WTC11 (cell line): ENCODE results near the gene LHPP.

Experiments used
- ELF4 ChIP-seq: sonication (generic); formaldehyde crosslinking; IDR thresholded peaks from 2 replicates; pipeline ENCODE4 v1.8.1; 2022; ENCODE audit warnings: low read depth, mild to moderate bottlenecking, moderate library complexity, missing genetic modification reagents
- SP1 ChIP-seq: sonication (generic); formaldehyde crosslinking; conservative IDR thresholded peaks from 2 replicates; pipeline ENCODE4 v1.8.1; 2022; ENCODE audit warnings: missing genetic modification reagents
- ZNF138 ChIP-seq: sonication (generic); formaldehyde crosslinking; conservative IDR thresholded peaks from 2 replicates; pipeline ENCODE4 v1.8.1; 2022; ENCODE audit warnings: mild to moderate bottlenecking, moderate library complexity, missing genetic modification reagents
- TF ChIP-seq, protein P1 (sequence below): fragments of 200-600 bp; IDR thresholded peaks from 2 replicates; pipeline ENCODE4 v1.8.0; 2022; ENCODE audit warnings: antibody characterized with exemption
- TF ChIP-seq, protein P2 (sequence below): sonication (generic); formaldehyde crosslinking; IDR thresholded peaks from 2 replicates; pipeline ENCODE4 v1.8.1; 2023; ENCODE audit warnings: mild to moderate bottlenecking, missing genetic modification reagents, borderline replicate concordance
- TF ChIP-seq, protein P3 (sequence below): sonication (generic); formaldehyde crosslinking; IDR thresholded peaks from 2 replicates; pipeline ENCODE4 v1.8.0; 2023; ENCODE audit warnings: mild to moderate bottlenecking, missing genetic modification reagents

DNA sequence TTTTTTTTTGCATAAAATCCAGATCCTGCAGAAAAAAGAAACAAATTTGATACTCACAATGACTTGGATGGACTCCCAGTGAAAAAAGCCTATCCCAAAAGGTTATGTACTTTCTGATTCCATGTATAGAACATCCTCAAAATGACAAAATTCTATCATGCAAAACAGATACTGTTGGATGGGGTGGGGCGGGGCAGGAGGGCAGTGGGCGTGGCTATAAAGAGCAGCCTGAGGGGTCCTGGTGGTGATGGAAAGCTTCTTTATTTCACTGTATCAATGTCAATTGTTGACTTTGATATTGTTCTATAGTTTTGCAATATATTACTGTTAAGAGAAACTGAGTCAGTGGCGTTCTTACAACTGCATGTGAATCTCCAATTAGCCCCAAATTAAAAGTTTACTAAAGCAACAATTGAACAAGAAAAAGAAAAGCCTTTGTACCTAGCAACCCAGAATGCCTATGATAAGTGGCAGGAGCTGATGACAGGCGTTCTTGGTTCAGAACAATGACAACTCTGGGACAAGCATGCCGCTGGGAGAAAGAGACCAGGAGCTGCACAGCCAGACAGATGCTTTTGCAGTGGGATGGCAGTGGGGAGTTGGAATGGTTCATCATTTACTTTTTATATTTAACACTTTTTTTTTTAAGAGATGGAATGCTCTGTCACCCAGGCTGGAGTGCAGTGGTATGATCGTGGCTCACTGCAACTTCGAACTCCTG, 101.9 kb downstream of the LHPP start:
- TF ChIP-seq, protein P1, sequence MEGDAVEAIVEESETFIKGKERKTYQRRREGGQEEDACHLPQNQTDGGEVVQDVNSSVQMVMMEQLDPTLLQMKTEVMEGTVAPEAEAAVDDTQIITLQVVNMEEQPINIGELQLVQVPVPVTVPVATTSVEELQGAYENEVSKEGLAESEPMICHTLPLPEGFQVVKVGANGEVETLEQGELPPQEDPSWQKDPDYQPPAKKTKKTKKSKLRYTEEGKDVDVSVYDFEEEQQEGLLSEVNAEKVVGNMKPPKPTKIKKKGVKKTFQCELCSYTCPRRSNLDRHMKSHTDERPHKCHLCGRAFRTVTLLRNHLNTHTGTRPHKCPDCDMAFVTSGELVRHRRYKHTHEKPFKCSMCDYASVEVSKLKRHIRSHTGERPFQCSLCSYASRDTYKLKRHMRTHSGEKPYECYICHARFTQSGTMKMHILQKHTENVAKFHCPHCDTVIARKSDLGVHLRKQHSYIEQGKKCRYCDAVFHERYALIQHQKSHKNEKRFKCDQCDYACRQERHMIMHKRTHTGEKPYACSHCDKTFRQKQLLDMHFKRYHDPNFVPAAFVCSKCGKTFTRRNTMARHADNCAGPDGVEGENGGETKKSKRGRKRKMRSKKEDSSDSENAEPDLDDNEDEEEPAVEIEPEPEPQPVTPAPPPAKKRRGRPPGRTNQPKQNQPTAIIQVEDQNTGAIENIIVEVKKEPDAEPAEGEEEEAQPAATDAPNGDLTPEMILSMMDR: no peak
- no peak for TF ChIP-seq ELF4 (CRISPR knock-in tag)
- no peak for TF ChIP-seq SP1 (CRISPR knock-in tag)
- TF ChIP-seq ZNF138: no peak
- TF ChIP-seq, protein P2, sequence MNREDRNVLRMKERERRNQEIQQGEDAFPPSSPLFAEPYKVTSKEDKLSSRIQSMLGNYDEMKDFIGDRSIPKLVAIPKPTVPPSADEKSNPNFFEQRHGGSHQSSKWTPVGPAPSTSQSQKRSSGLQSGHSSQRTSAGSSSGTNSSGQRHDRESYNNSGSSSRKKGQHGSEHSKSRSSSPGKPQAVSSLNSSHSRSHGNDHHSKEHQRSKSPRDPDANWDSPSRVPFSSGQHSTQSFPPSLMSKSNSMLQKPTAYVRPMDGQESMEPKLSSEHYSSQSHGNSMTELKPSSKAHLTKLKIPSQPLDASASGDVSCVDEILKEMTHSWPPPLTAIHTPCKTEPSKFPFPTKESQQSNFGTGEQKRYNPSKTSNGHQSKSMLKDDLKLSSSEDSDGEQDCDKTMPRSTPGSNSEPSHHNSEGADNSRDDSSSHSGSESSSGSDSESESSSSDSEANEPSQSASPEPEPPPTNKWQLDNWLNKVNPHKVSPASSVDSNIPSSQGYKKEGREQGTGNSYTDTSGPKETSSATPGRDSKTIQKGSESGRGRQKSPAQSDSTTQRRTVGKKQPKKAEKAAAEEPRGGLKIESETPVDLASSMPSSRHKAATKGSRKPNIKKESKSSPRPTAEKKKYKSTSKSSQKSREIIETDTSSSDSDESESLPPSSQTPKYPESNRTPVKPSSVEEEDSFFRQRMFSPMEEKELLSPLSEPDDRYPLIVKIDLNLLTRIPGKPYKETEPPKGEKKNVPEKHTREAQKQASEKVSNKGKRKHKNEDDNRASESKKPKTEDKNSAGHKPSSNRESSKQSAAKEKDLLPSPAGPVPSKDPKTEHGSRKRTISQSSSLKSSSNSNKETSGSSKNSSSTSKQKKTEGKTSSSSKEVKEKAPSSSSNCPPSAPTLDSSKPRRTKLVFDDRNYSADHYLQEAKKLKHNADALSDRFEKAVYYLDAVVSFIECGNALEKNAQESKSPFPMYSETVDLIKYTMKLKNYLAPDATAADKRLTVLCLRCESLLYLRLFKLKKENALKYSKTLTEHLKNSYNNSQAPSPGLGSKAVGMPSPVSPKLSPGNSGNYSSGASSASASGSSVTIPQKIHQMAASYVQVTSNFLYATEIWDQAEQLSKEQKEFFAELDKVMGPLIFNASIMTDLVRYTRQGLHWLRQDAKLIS (CRISPR knock-in tag): no peak
- TF ChIP-seq, protein P3, sequence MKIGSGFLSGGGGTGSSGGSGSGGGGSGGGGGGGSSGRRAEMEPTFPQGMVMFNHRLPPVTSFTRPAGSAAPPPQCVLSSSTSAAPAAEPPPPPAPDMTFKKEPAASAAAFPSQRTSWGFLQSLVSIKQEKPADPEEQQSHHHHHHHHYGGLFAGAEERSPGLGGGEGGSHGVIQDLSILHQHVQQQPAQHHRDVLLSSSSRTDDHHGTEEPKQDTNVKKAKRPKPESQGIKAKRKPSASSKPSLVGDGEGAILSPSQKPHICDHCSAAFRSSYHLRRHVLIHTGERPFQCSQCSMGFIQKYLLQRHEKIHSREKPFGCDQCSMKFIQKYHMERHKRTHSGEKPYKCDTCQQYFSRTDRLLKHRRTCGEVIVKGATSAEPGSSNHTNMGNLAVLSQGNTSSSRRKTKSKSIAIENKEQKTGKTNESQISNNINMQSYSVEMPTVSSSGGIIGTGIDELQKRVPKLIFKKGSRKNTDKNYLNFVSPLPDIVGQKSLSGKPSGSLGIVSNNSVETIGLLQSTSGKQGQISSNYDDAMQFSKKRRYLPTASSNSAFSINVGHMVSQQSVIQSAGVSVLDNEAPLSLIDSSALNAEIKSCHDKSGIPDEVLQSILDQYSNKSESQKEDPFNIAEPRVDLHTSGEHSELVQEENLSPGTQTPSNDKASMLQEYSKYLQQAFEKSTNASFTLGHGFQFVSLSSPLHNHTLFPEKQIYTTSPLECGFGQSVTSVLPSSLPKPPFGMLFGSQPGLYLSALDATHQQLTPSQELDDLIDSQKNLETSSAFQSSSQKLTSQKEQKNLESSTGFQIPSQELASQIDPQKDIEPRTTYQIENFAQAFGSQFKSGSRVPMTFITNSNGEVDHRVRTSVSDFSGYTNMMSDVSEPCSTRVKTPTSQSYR (CRISPR knock-in tag): no peak
